Ishikawa (cell line): ENCODE results near the gene ATP1A2.

ENCODE experiments used
- CREB1 ChIP-seq: IDR thresholded peaks from 2 replicates; pipeline ENCODE4 v1.6.1; 2012; ENCODE audit warnings: low read depth
- EP300 ChIP-seq: IDR thresholded peaks from 2 replicates; pipeline ENCODE4 v1.6.1; 2012; ENCODE audit warnings: borderline replicate concordance
- FOXM1 ChIP-seq: IDR thresholded peaks from 2 replicates; pipeline ENCODE4 v1.6.1; 2012; ENCODE audit warnings: low read depth, borderline replicate concordance
- USF1 ChIP-seq: IDR thresholded peaks from 2 replicates; pipeline ENCODE4 v1.6.1; 2012
- YY1 ChIP-seq: IDR thresholded peaks from 2 replicates; pipeline ENCODE4 v1.6.1; 2012; ENCODE audit warnings: low read depth
- TF ChIP-seq, protein P1 (sequence below): IDR thresholded peaks from 2 replicates; pipeline ENCODE4 v1.6.1; 2012

DNA sequence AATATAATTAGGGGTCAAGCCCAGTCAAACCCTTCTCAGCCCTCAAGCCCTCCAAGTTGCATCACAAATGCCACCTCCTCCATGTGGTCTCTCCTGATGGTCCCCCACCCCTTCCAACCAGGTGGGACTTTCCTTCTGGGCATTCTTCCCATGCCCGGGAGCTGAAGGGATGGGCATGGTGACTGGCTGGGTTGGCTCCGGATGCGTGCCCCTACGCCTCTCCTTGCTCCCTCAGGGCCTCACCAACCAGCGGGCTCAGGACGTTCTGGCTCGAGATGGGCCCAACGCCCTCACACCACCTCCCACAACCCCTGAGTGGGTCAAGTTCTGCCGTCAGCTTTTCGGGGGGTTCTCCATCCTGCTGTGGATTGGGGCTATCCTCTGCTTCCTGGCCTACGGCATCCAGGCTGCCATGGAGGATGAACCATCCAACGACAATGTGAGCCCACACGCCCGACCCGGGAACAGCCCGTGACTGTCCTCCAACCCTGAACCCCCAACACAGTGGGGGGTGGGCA lies 7.5 kb downstream of the ATP1A2 start:
- TF ChIP-seq YY1, result no peak
- TF ChIP-seq CREB1, result no peak
- no peak for TF ChIP-seq USF1
- no peak for TF ChIP-seq FOXM1
- TF ChIP-seq EP300, result no peak
- TF ChIP-seq, protein P1, sequence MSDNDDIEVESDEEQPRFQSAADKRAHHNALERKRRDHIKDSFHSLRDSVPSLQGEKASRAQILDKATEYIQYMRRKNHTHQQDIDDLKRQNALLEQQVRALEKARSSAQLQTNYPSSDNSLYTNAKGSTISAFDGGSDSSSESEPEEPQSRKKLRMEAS, result no peak
